ENCODE data around the gene PDYN.

PDYN gene

DNA sequence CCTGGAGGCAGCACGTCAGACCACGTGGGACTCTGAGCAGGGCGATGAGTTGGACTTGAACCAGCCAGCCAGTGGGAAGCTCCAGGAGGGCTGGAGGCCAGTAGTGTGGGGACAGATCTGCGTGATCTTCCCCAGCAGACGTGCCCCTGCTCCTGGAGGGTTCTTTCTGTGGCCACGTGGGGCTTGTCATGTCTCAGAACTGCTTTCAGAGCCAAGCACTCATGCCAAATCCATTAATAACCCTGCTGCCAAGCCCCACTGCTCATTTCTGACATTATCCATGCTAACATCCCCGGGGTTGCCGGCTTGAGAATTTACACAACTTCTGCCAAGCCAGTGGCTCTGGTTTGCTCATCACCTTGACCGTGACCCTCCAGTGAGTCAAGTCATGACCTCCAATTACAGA, 60.4 kb downstream of the PDYN start:
- no peak overlapping the region for H3K4me3 ChIP-seq (ENCODE audit: insufficient read length, low read depth)
- peaks cover 3% of the 10 kb centered on the region for H3K36me3 ChIP-seq (ENCODE audit: insufficient read depth, insufficient read length, low read length)
- DNase-seq (ENCODE audit: low read depth, low spot score) = no peak
- TF ChIP-seq ZNF274 (IDR thresholded peaks at IDR 0.05; ENCODE audit: low read depth, low read length) (no peak), YY1 (IDR thresholded peaks at IDR 0.05; ENCODE audit: insufficient read depth, insufficient read length) (no peak), SUZ12 (IDR thresholded peaks at IDR 0.05; ENCODE audit: extremely low read depth, insufficient read depth, insufficient read length) (no peak)
- H3K9me3 ChIP-seq (ENCODE audit: insufficient read depth, low read length) = no peaks in the 10 kb centered on the region
- H3K27me3 ChIP-seq (ENCODE audit: insufficient read depth, insufficient read length) = no peaks in the 10 kb centered on the region
- H3K9ac ChIP-seq (ENCODE audit: insufficient read length, low read depth) = no peak overlapping the region
- peaks cover 7% of the 10 kb centered on the region for H3K4me1 ChIP-seq (ENCODE audit: insufficient read depth, insufficient read length)

GRCh38 chr20:1932971-1933370, 60.9 kb downstream of the PDYN start:
- no peak overlapping the region for H3K4me3 ChIP-seq (ENCODE audit: insufficient read length, low read depth)
- H3K4me1 ChIP-seq (ENCODE audit: insufficient read depth, insufficient read length) = peaks cover 7% of the 10 kb centered on the region
- no peak for DNase-seq (ENCODE audit: low read depth, low spot score)
- no peaks in the 10 kb centered on the region for H3K27me3 ChIP-seq (ENCODE audit: insufficient read depth, insufficient read length)
- H3K9ac ChIP-seq (ENCODE audit: insufficient read length, low read depth) = no peak overlapping the region
- TF ChIP-seq YY1 (IDR thresholded peaks at IDR 0.05; ENCODE audit: insufficient read depth, insufficient read length) (no peak), SUZ12 (IDR thresholded peaks at IDR 0.05; ENCODE audit: extremely low read depth, insufficient read depth, insufficient read length) (no peak), ZNF274 (IDR thresholded peaks at IDR 0.05; ENCODE audit: low read depth, low read length) (no peak)
- peaks cover 3% of the 10 kb centered on the region for H3K36me3 ChIP-seq (ENCODE audit: insufficient read depth, insufficient read length, low read length)
- H3K9me3 ChIP-seq (ENCODE audit: insufficient read depth, low read length) = no peaks in the 10 kb centered on the region

GRCh38 chr20:1931830-1932229, 62.0 kb downstream of the PDYN start:
- TF ChIP-seq SUZ12 (IDR thresholded peaks at IDR 0.05; ENCODE audit: extremely low read depth, insufficient read depth, insufficient read length) (no peak), ZNF274 (IDR thresholded peaks at IDR 0.05; ENCODE audit: low read depth, low read length) (no peak), YY1 (IDR thresholded peaks at IDR 0.05; ENCODE audit: insufficient read depth, insufficient read length) (no peak)

DNA sequence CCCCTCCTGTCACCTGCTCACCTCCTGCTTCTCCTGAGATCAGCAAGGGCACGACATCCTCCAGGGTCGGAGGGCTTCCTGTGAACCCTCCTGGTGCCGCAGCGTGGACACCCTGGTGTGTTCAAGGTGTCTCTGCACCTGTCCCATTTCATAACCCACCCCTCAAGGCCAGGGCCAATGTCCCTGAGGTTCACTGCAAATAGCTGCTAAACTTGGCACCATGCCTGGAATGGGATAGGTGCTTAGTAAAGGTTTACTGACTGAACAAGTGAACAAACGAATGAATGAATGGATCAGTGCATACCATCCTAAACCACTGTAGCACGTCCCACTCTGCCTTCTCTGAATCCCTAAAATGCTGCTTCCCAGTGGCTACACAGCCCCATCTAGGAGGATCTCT, 63.7 kb downstream of the PDYN start:
- Histone ChIP-seq H3K4me1 (ENCODE audit: insufficient read depth, insufficient read length) (peaks cover 7% of the 10 kb centered on the region), H3K9me3 (ENCODE audit: insufficient read depth, low read length) (no peaks in the 10 kb centered on the region), H3K4me3 (ENCODE audit: insufficient read length, low read depth) (no peak overlapping the region), H3K27me3 (ENCODE audit: insufficient read depth, insufficient read length) (no peaks in the 10 kb centered on the region), H3K9ac (ENCODE audit: insufficient read length, low read depth) (no peak overlapping the region), H3K36me3 (ENCODE audit: insufficient read depth, insufficient read length, low read length) (peaks cover 3% of the 10 kb centered on the region)
- DNase-seq (ENCODE audit: low read depth, low spot score) = no peak
- TF ChIP-seq SUZ12 (IDR thresholded peaks at IDR 0.05; ENCODE audit: extremely low read depth, insufficient read depth, insufficient read length) (no peak), ZNF274 (IDR thresholded peaks at IDR 0.05; ENCODE audit: low read depth, low read length) (no peak), YY1 (IDR thresholded peaks at IDR 0.05; ENCODE audit: insufficient read depth, insufficient read length) (no peak)

More at GRCh38 chr20:1931830-1932229, 62.0 kb downstream of the PDYN start:
- H3K4me1 ChIP-seq (ENCODE audit: insufficient read depth, insufficient read length) = peaks cover 7% of the 10 kb centered on the region
- no peak overlapping the region for H3K4me3 ChIP-seq (ENCODE audit: insufficient read length, low read depth)
- no peak for DNase-seq (ENCODE audit: low read depth, low spot score)
- H3K9ac ChIP-seq (ENCODE audit: insufficient read length, low read depth) = no peak overlapping the region
- no peaks in the 10 kb centered on the region for H3K36me3 ChIP-seq (ENCODE audit: insufficient read depth, insufficient read length, low read length)
- no peaks in the 10 kb centered on the region for H3K9me3 ChIP-seq (ENCODE audit: insufficient read depth, low read length)
- no peaks in the 10 kb centered on the region for H3K27me3 ChIP-seq (ENCODE audit: insufficient read depth, insufficient read length)

- Histone ChIP-seq H3K9ac (ENCODE audit: insufficient read length, low read depth) (no peak overlapping the region), H3K9me3 (ENCODE audit: insufficient read depth, low read length) (no peaks in the 10 kb centered on the region), H3K36me3 (ENCODE audit: insufficient read depth, insufficient read length, low read length) (peaks cover 9% of the 10 kb centered on the region), H3K4me1 (ENCODE audit: insufficient read depth, insufficient read length) (peaks cover 7% of the 10 kb centered on the region), H3K27me3 (ENCODE audit: insufficient read depth, insufficient read length) (no peaks in the 10 kb centered on the region), H3K4me3 (ENCODE audit: insufficient read length, low read depth) (no peak overlapping the region)
- no peak for DNase-seq (ENCODE audit: low read depth, low spot score)
- TF ChIP-seq SUZ12 (IDR thresholded peaks at IDR 0.05; ENCODE audit: extremely low read depth, insufficient read depth, insufficient read length) (no peak), ZNF274 (IDR thresholded peaks at IDR 0.05; ENCODE audit: low read depth, low read length) (no peak), YY1 (IDR thresholded peaks at IDR 0.05; ENCODE audit: insufficient read depth, insufficient read length) (no peak)
Observed at GRCh38 chr20:1929460-1929859, 64.4 kb downstream of the PDYN start.

- Histone ChIP-seq H3K36me3 (ENCODE audit: insufficient read depth, insufficient read length, low read length) (peaks cover 9% of the 10 kb centered on the region), H3K9ac (ENCODE audit: insufficient read length, low read depth) (no peak overlapping the region), H3K4me3 (ENCODE audit: insufficient read length, low read depth) (no peak overlapping the region), H3K27me3 (ENCODE audit: insufficient read depth, insufficient read length) (no peaks in the 10 kb centered on the region), H3K9me3 (ENCODE audit: insufficient read depth, low read length) (no peaks in the 10 kb centered on the region), H3K4me1 (ENCODE audit: insufficient read depth, insufficient read length) (peaks cover 7% of the 10 kb centered on the region)
- TF ChIP-seq YY1 (IDR thresholded peaks at IDR 0.05; ENCODE audit: insufficient read depth, insufficient read length) = no peak
- no peak for DNase-seq (ENCODE audit: low read depth, low spot score)
Observed at GRCh38 chr20:1928782-1929181, 65.1 kb downstream of the PDYN start.

Data from NT2/D1 (cell line).